Ishikawa (cell line): ENCODE results near the gene GJD4.

Source experiments
- EP300 ChIP-seq: IDR thresholded peaks from 2 replicates; pipeline ENCODE4 v1.6.1; 2012; ENCODE audit warnings: borderline replicate concordance
- FOXM1 ChIP-seq: IDR thresholded peaks from 2 replicates; pipeline ENCODE4 v1.6.1; 2012; ENCODE audit warnings: low read depth, borderline replicate concordance
- NFIC ChIP-seq: IDR thresholded peaks from 2 replicates; pipeline ENCODE4 v1.6.1; 2012
- RAD21 ChIP-seq: IDR thresholded peaks from 2 replicates; pipeline ENCODE4 v1.6.1; 2012; ENCODE audit warnings: low read depth
- TAF1 ChIP-seq: IDR thresholded peaks from 2 replicates; pipeline ENCODE4 v1.6.1; 2012; ENCODE audit warnings: low read depth, mild to moderate bottlenecking
- ZBTB7A ChIP-seq: IDR thresholded peaks from 2 replicates; pipeline ENCODE4 v1.6.1; 2012; ENCODE audit warnings: low read depth
- TF ChIP-seq, protein P1 (sequence below): IDR thresholded peaks from 2 replicates; pipeline ENCODE4 v1.6.1; 2012
- TF ChIP-seq, protein P2 (sequence below): IDR thresholded peaks from 2 replicates; pipeline ENCODE4 v1.6.1; 2012

DNA sequence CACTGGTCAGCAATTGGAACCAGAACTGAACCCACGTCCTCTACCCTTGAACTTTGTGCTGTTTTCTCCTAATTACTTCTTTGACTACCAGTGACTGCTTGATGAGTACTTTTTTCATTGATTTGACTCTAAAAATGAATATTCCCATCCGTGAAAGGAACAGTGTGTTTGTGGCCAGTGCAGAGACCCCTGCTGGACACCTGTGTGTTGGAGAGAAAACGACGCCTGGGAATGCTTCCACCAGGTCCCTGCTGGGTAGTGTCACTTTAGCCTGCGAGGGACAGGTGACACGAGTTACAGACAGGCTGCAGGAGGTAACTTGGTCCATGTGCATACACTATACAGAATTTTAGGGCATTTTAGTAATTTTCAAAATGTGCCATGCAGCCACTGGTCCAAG is 6.8 kb upstream of the GJD4 start:
- TF ChIP-seq TAF1 (no peak), FOXM1 (no peak), EP300 (no peak), ZBTB7A (no peak), NFIC (no peak), RAD21 (peak; percentile 30; the same call in 1 of the 2 replicates)
- TF ChIP-seq, protein P1, sequence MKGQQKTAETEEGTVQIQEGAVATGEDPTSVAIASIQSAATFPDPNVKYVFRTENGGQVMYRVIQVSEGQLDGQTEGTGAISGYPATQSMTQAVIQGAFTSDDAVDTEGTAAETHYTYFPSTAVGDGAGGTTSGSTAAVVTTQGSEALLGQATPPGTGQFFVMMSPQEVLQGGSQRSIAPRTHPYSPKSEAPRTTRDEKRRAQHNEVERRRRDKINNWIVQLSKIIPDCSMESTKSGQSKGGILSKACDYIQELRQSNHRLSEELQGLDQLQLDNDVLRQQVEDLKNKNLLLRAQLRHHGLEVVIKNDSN, result no peak
- TF ChIP-seq, protein P2, sequence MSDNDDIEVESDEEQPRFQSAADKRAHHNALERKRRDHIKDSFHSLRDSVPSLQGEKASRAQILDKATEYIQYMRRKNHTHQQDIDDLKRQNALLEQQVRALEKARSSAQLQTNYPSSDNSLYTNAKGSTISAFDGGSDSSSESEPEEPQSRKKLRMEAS, result no peak
